ENCODE measurements around the gene OR5AR1.

The OR5AR1 gene

DNA sequence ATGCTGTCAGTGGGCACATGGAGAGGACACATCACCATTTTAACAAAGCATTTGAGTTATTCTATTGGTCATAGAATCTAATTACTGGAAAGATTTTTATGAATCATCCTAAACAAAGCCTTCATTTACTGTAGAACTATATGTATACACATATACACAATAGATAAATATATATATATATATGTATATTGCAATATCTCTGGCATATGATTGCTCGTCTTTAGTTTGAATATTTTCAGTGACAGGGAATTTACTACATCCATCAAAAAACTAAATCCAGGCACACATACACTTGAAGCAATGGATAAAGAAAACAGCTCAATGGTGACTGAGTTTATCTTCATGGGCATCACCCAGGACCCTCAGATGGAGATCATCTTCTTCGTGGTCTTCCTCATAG, at the start of gene OR5AR1:
Gene OR5AR1, plus strand, starts transcription at position 301 of the 400 bp plus-strand sequence. Its CDS starts 0 bp downstream, at position 301.
- no peak within 1 kb of the TSS for H3K27ac ChIP-seq
- TF ChIP-seq, protein P1, sequence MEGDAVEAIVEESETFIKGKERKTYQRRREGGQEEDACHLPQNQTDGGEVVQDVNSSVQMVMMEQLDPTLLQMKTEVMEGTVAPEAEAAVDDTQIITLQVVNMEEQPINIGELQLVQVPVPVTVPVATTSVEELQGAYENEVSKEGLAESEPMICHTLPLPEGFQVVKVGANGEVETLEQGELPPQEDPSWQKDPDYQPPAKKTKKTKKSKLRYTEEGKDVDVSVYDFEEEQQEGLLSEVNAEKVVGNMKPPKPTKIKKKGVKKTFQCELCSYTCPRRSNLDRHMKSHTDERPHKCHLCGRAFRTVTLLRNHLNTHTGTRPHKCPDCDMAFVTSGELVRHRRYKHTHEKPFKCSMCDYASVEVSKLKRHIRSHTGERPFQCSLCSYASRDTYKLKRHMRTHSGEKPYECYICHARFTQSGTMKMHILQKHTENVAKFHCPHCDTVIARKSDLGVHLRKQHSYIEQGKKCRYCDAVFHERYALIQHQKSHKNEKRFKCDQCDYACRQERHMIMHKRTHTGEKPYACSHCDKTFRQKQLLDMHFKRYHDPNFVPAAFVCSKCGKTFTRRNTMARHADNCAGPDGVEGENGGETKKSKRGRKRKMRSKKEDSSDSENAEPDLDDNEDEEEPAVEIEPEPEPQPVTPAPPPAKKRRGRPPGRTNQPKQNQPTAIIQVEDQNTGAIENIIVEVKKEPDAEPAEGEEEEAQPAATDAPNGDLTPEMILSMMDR (conservative IDR thresholded peaks at IDR 0.05) = no peak
- no peak for TF ChIP-seq ZFX (IDR thresholded peaks at IDR 0.05)

DNA sequence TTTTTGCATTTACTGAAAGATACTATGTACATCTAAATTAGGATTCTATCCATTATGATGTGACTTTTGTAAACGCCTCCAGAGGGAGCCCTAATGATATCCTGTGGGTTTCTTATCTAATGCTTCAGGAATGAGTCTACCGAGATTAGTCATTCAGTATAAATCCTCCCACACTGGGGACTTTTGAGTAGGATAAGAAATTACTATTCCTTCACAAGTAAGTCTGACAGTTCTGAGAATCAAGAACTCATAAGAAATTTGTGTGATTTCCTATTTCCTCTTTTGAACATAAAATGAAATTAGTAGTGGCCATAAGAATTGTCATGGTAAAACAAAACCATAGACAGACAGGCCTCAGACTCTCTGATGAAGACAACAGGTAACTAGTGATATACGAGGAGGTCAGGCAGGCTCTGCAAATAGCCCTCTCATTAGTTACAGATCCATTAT, 38.8 kb upstream of the OR5AR1 start:
- TF ChIP-seq, protein P1 (conservative IDR thresholded peaks at IDR 0.05) = peak; percentile 86
- TF ChIP-seq ZFX (IDR thresholded peaks at IDR 0.05) = no peak
- H3K27ac ChIP-seq = no peak overlapping the region

DNA sequence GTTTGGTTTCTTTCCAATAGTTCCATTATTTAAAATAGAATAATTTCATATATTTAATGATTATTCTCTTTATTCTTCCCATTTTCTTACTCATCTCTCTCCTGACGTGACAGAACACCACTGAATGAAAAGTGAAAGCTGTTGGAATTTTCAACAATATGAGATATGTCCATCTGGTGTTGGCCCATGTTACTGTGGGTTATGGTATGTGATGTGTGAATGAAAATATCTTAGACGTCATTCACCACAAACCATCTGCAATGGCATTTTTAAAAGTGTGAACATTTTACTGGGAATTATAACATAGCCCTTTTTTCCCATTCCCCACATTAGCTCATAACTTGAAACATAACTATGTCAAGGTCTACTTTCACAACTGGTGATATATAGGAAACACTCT, 37.5 kb upstream of the OR5AR1 start:
- TF ChIP-seq ZFX (IDR thresholded peaks at IDR 0.05) = no peak
- TF ChIP-seq, protein P1 (conservative IDR thresholded peaks at IDR 0.05) = no peak

DNA sequence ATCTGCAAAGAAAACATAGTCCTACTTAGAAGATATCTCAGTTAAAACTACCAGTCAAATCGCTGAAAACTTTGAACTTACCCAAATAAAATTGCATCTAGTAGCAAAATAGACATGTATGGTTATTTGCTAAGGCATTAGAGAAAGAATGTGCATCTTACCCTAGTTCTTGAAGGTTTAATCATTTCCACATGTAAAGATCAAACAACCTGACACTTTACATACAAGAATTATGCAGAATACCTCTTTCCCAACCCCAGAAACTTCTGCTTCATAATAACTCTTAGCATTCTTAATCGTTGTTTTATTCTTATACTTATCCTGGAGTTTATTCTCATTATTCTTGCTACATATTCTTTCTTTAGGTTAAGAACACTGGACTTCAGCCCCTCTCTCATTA, 31.2 kb upstream of the OR5AR1 start:
- no peak overlapping the region for H3K27ac ChIP-seq
- TF ChIP-seq, protein P1 (conservative IDR thresholded peaks at IDR 0.05) = no peak
- no peak for TF ChIP-seq ZFX (IDR thresholded peaks at IDR 0.05)

More for the DNA sequence above, 37.5 kb upstream of the OR5AR1 start:
- no peak overlapping the region for H3K27ac ChIP-seq

DNA sequence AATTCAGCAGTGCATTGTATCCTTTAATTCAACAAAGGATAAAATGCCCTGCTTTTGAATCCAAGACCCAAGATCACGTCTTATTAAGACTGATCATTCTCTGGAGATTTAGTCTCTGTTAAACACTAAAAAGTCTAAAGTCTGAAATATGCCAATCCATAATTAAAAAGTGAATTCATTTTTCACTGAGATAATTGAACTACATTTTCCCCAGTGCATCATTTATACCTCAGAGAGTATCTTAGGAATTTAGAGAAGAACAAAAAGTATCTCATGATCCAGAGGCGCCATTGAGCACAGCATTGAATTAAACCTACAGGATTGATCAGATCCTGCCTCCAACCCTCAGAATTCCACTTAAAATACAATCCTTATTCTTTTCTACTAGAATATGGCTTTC, 26.6 kb upstream of the OR5AR1 start:
- TF ChIP-seq, protein P1 (conservative IDR thresholded peaks at IDR 0.05) = no peak
- TF ChIP-seq ZFX (IDR thresholded peaks at IDR 0.05) = no peak
- H3K27ac ChIP-seq = no peak overlapping the region

DNA sequence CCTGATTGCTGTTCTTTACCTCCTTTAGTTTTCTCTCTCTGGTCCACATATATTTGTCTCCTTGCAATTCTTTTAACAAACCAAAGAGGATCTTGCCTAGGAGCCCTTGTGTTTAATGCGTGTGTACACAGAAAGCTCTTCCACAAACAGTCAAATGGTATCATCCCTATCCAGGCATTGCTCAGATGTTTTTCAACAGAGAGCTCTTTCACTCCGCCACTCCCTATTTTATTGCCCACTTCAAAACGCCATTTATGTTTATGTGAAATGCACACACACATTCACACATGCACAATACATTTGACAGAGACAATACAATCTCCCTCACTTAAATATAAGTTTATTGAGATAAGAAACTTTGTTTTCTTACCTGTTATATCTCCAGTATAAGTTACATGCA, 26.0 kb upstream of the OR5AR1 start:
- TF ChIP-seq, protein P1 (conservative IDR thresholded peaks at IDR 0.05) = no peak
- TF ChIP-seq ZFX (IDR thresholded peaks at IDR 0.05) = no peak
- H3K27ac ChIP-seq = no peak overlapping the region

DNA sequence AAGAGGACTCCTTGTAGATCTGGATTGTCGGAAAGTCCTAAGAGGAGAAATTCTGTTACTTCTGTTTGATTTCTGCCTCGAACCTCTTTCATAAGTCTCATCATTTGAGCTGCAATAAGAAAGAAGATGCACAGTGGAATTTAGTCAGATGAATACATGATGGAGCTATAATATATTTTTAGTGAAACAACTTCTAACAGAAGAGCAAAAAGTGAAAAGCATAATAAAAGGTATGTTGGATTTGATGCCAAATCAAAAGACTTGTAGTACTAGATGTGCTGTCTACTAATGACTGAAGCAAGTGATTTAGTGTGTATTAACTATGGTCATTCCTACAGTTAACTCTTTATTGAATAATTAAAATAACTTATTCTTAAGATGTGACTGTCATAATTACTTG, 21.1 kb upstream of the OR5AR1 start, which contains the start of gene OR5AP2:
Gene OR5AP2, minus strand, starts transcription at position 101 of the 400 bp plus-strand sequence. Its CDS starts 0 bp downstream, at position 101.
- TF ChIP-seq, protein P1 (conservative IDR thresholded peaks at IDR 0.05) = no peak
- H3K27ac ChIP-seq = no peak within 1 kb of the TSS
